Astrocyte of the cerebellum (primary cell): ENCODE data around the gene PLSCR3.

Experiments
- DNase-seq: peaks from one replicate; pipeline ENCODE4 v3.0.0-alpha.2; 2011; ENCODE audit warnings: low read depth
- H3K4me3 ChIP-seq: 2 replicates; pipeline ENCODE4 v1.5.1; 2011; ENCODE audit warnings: mild to moderate bottlenecking, low read depth, low read length, moderate library complexity
- CTCF ChIP-seq: IDR thresholded peaks from 2 replicates; pipeline ENCODE4 v1.5.1; 2012; ENCODE audit warnings: low read length, low read depth, moderate library complexity, mild to moderate bottlenecking; ENCODE audit errors: missing control alignments
- in situ Hi-C: cut with HindIII; loops from 2 replicates; pipeline ENCODE4 v1.10.0; 2017; ENCODE audit warnings: low sequenced_read_pairs

Gene PLSCR3

DNA sequence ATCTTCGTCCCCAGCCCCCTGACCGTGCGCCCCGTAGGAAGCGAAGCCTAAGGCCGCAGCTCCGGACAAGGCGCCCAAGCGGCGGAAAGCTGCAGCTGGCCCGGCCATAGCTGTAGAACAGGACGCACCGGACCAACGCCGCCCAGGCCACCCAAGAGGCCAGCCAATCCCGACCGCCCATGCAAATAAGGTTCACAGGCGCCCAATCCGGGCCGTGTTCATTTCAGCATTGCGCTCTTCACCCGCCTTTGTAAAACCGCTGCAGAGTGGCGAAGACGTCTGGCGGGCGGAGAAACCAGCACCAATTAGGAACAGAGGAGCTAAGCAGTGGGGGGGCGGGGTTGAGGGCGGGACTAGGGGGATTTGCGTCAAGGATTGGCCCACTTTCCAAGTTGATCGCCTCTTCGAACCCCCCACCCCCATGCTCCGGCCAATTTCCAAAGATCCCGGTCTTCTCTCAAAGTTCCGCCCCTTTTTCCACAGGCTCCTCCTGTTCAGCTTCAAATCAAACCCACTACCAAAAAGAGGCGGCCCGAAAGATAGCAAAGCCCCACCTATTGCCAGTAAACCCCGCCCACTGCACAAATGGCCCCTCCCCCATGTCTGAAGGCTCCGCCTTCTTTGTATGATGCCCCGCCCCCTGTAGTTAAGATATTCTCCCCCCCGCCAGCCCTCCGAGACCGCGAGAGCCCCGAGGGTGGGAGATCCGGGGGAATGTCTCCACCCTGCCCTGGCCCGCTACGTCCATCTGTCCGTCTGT, 9.8 kb upstream of the PLSCR3 start, which contains the start of gene TMEM256:
TMEM256 (minus strand) TSS at position 121 of the 760 bp plus-strand sequence; CDS start at position 108, 13 bp downstream.
- DNase-seq: peak; percentile 99
- no peak for TF ChIP-seq CTCF
- in situ Hi-C loops: no loop called here
- H3K4me3 ChIP-seq: peak within 1 kb of the TSS; percentile 72

- peak overlapping the region; percentile 72 for H3K4me3 ChIP-seq
- in situ Hi-C loops: no loop called here
- DNase-seq: no peak
- no peak for TF ChIP-seq CTCF
Observed at GRCh38 chr17:7403727-7403976, 9.3 kb upstream of the PLSCR3 start.

GRCh38 chr17:7403043-7403726, 8.9 kb upstream of the PLSCR3 start:
- H3K4me3 ChIP-seq: peak overlapping the region; percentile 72
- no peak for DNase-seq
- in situ Hi-C loops: no loop called here
- TF ChIP-seq CTCF: no peak

DNA sequence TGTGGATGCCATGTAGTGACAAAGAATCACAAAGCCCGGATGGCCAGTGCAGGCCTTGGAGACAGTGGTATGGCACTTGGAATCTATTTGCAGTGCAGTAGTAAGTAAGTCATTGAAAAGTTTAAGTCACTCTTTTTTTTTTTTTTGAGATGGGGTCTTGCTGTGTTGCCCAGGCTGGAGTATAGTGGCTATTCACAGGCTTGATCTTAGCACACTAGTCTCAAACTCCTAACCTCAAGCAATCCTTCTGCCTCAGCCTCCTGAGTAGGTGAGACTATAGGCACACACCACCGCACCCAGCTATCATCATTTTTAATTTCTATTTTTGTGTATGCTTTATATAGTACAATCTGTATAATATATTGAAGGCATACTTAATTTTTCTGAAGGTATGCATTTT, 4.3 kb upstream of the PLSCR3 start:
- TF ChIP-seq CTCF: no peak
- no peak for DNase-seq
- H3K4me3 ChIP-seq: no peak overlapping the region
- in situ Hi-C loops: no loop called here

GRCh38 chr17:7396147-7396546, 1.8 kb upstream of the PLSCR3 start:
- in situ Hi-C loops: no loop called here
- H3K4me3 ChIP-seq: no peak overlapping the region
- no peak for DNase-seq
- TF ChIP-seq CTCF: no peak

DNA sequence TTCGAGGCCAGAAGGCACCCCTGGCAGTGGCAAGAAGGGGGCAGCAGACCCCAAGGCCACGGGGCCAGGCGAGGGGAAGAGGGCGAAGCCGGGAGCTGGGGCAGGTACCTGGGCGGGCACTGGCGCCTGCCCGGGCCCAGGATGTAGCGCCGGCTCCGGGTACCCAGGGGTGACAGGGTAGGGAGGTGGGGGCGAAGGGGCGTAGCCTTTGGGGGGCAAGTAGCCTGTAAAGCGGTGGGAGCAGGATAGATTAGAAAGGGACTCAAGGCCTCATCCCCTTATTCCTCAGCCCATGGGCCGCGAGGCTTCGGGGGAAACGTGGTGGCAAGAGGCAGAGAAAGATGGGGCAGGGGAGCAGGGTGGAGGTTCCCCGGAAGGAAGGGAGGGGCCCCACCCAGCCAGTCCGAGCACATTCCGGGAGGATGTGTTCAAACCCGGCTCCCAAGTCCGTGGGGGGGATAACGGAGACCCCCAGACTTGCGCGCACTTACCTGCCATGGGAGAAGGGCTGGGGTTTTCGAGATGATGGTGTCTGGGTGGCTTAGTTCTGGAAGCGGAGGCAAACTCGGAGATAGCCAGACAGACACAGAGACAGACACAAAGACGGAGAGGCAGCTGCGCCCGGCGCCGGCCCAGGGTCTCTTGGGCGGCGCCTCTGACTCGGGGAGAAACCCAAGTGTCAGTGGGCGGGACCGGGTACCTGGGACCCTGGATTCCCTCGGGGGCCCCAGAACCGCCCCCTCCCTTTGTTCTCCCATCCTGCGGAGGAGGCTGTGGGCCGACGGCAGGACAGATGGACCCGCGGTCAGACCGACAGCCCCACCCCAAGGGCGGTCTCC, 493 bp downstream of the PLSCR3 start:
- no peak for DNase-seq
- H3K4me3 ChIP-seq: peak overlapping the region; percentile 70
- in situ Hi-C loops: no loop called here
- peak; percentile 30 for TF ChIP-seq CTCF
